Occipital lobe (tissue), 2 donors: Measurements from ENCODE around the gene STARD3. TPM values are rescaled to one million over a fixed set of nuclear protein-coding genes. Genes with fewer than 3 reads are reported as not detected.
"Not testable (repeated sequence)": the region's sequence is repeated elsewhere in the genome, so short reads cannot be mapped to it uniquely, and the experiment has no call there.

ENCODE experiments used
- DNase-seq: peaks from one replicate; lab custom pipeline; 2025; lab: John Stamatoyannopoulos, UW
- total RNA-seq: library from RNA; depleted of rRNA; stranded (reverse); fragments of >200 nt; gene quantifications from one replicate; pipeline ENCODE4 v1.2.3, GENCODE V29; 2014

STARD3 gene
- total RNA-seq, 1 donor from 2014 or later = 16.2 TPM

GRCh38 chr17:39709998-39710964 is 73.3 kb downstream of the STARD3 start:
- DNase-seq = no peak

GRCh38 chr17:39711071-39711470 is 74.1 kb downstream of the STARD3 start:
- DNase-seq = not testable (repeated sequence)

DNA sequence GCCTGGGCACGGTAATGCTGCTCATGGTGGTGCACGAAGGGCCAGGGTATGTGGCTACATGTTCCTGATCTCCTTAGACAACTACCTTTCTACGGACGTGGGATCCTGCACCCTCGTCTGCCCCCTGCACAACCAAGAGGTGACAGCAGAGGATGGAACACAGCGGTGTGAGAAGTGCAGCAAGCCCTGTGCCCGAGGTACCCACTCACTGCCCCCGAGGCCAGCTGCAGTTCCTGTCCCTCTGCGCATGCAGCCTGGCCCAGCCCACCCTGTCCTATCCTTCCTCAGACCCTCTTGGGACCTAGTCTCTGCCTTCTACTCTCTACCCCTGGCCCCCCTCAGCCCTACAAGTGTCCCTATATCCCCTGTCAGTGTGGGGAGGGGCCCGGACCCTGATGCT is 74.9 kb downstream of the STARD3 start:
- no peak for DNase-seq

Other genes starting within 250 kb of the STARD3 start
- gene FBXL20, start 235.5 kb upstream of the STARD3 start, total RNA-seq = 22.9 TPM
- 30.7 TPM for gene MED1, start 185.9 kb upstream of the STARD3 start, total RNA-seq
- gene CDK12, start 175.7 kb upstream of the STARD3 start, total RNA-seq = 21.5 TPM
- gene NEUROD2, start 29.2 kb upstream of the STARD3 start, total RNA-seq = 70.3 TPM
- 8.1 TPM for gene PPP1R1B, start 10.2 kb upstream of the STARD3 start, total RNA-seq
- gene TCAP, start 28.2 kb downstream of the STARD3 start, total RNA-seq = 0.47 TPM
- gene PNMT, start 31.3 kb downstream of the STARD3 start, total RNA-seq = 2.2 TPM
- 8.9 TPM for gene PGAP3, start 50.9 kb downstream of the STARD3 start, total RNA-seq
- 10.1 TPM for gene ERBB2, start 62.9 kb downstream of the STARD3 start, total RNA-seq
- 10.1 TPM for gene MIEN1, start 93.4 kb downstream of the STARD3 start, total RNA-seq
- gene GRB7, start 100.8 kb downstream of the STARD3 start, total RNA-seq = not detected
- 0.16 TPM for gene IKZF3, start 227.2 kb downstream of the STARD3 start, total RNA-seq
- not detected for gene ZPBP2, start 231.1 kb downstream of the STARD3 start, total RNA-seq